Neural progenitor cell (in vitro differentiated cells): Measurements from ENCODE around the gene DOCK4. TPM values are rescaled to one million over a fixed set of nuclear protein-coding genes. Genes with fewer than 3 reads are reported as not detected.

ENCODE experiments used
- DNase-seq: peaks from one replicate; pipeline ENCODE4 v3.0.0-alpha.2; 2016; ENCODE audit warnings: low spot score
- H2AFZ ChIP-seq: fragments of 200-600 bp; sonication (generic); replicated peaks from 2 replicates; pipeline ENCODE4 v1.6.1; 2016; ENCODE audit warnings: antibody characterized with exemption
- H3F3A ChIP-seq: fragments of 200-600 bp; sonication (generic); 2 replicates; pipeline ENCODE4 v1.6.1; 2016; ENCODE audit warnings: antibody characterized with exemption, low read depth
- H3K27ac ChIP-seq: fragments of 200-600 bp; sonication (generic); 2 replicates; pipeline ENCODE4 v1.5.1; 2016; ENCODE audit warnings: mild to moderate bottlenecking
- H3K27me3 ChIP-seq: fragments of 200-600 bp; sonication (generic); 2 replicates; pipeline ENCODE4 v1.6.1; 2016; ENCODE audit warnings: mild to moderate bottlenecking, moderate library complexity
- H3K36me3 ChIP-seq: fragments of 200-600 bp; sonication (generic); 2 replicates; pipeline ENCODE4 v1.5.1; 2016
- H3K4me1 ChIP-seq: fragments of 200-600 bp; sonication (generic); 2 replicates; pipeline ENCODE4 v1.6.1; 2016; ENCODE audit warnings: mixed run types
- H3K4me2 ChIP-seq: fragments of 200-600 bp; sonication (generic); 2 replicates; pipeline ENCODE4 v1.6.1; 2016
- H3K4me3 ChIP-seq: fragments of 200-600 bp; sonication (generic); 2 replicates; pipeline ENCODE4 v1.5.1; 2016
- H3K79me2 ChIP-seq: fragments of 200-600 bp; sonication (generic); 2 replicates; pipeline ENCODE4 v1.6.1; 2016; ENCODE audit warnings: low read depth
- H3K9ac ChIP-seq: fragments of 200-600 bp; sonication (generic); 2 replicates; pipeline ENCODE4 v1.6.1; 2016
- H3K9me3 ChIP-seq: fragments of 200-600 bp; sonication (generic); 2 replicates; pipeline ENCODE4 v1.5.1; 2016; ENCODE audit warnings: low read depth
- H4K20me1 ChIP-seq: fragments of 200-600 bp; sonication (generic); 2 replicates; pipeline ENCODE4 v1.6.1; 2016; ENCODE audit warnings: low read depth
- H3K27ac Mint-ChIP-seq: 3 replicates; pipeline ENCODE4 v1.8.0; 2021; ENCODE audit warnings: mixed read lengths
- H3K27me3 Mint-ChIP-seq: 2 replicates; pipeline ENCODE4 v1.8.0; 2022; ENCODE audit warnings: low read depth, mild to moderate bottlenecking, inconsistent platforms, moderate library complexity, mixed read lengths; ENCODE audit not compliant: insufficient read depth
- H3K36me3 Mint-ChIP-seq: 3 replicates; pipeline ENCODE4 v1.8.0; 2021; ENCODE audit warnings: mixed read lengths
- H3K4me1 Mint-ChIP-seq: 3 replicates; pipeline ENCODE4 v1.8.0; 2021; ENCODE audit warnings: mixed read lengths
- H3K4me3 Mint-ChIP-seq: 3 replicates; pipeline ENCODE4 v1.8.0; 2021; ENCODE audit warnings: mild to moderate bottlenecking, moderate library complexity, mixed read lengths
- H3K9me3 Mint-ChIP-seq: 3 replicates; pipeline ENCODE4 v1.8.0; 2020; ENCODE audit warnings: mixed read lengths
- EZH2 ChIP-seq: fragments of 200-600 bp; sonication (generic); IDR thresholded peaks from 2 replicates; pipeline ENCODE4 v1.6.1; 2017; ENCODE audit warnings: antibody characterized with exemption, mild to moderate bottlenecking, moderate library complexity
- EZH2phosphoT487 ChIP-seq: fragments of 200-600 bp; sonication (generic); IDR thresholded peaks from 2 replicates; pipeline ENCODE4 v1.6.1; 2017; ENCODE audit warnings: antibody characterized with exemption
- total RNA-seq: library from RNA; depleted of rRNA; stranded (reverse); fragments of >200 nt; gene quantifications from 2 replicates; pipeline ENCODE4 v1.2.3, GENCODE V29; 2015; ENCODE audit warnings: low replicate concordance
- TF ChIP-seq, protein P1 (sequence below): fragments of 200-600 bp; sonication (generic); IDR thresholded peaks from 2 replicates; pipeline ENCODE4 v1.5.1; 2017; ENCODE audit warnings: antibody characterized with exemption, mild to moderate bottlenecking

The DOCK4 gene
- total RNA-seq, 1 donor from 2014 or later, result 11.4 TPM

DNA sequence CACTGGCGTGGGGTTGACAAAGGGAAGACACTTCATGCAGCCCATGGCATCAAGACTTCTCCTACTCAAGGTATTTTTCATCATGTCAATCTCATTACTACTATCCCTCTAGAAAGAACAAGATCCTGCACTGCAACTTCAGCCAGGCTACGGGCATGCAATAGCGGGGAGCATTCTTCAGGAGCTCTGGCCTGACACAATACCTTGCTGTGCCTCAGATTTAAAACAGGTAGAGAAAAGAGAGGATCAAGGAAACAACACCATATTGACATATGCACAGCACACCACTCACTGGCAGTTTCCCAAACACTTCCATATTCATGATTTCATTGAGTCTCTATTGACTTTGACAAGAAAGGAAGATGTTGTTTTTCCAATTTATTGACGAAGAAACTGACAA is 51.5 kb downstream of the DOCK4 start:
- H4K20me1 ChIP-seq, result no peaks in the 10 kb centered on the region
- Mint-ChIP-seq H3K4me1 (peaks cover 17% of the 10 kb centered on the region), H3K36me3 (peaks cover 2% of the 10 kb centered on the region), H3K4me3 (no peak overlapping the region), H3K27ac (no peak overlapping the region), H3K9me3 (no peaks in the 10 kb centered on the region), H3K27me3 (peaks cover 2% of the 10 kb centered on the region)
- H3K9ac ChIP-seq, result no peak overlapping the region
- H3K9me3 ChIP-seq, result no peaks in the 10 kb centered on the region
- no peak overlapping the region for H3K27ac ChIP-seq
- TF ChIP-seq EZH2phosphoT487, result no peak
- TF ChIP-seq, protein P1, sequence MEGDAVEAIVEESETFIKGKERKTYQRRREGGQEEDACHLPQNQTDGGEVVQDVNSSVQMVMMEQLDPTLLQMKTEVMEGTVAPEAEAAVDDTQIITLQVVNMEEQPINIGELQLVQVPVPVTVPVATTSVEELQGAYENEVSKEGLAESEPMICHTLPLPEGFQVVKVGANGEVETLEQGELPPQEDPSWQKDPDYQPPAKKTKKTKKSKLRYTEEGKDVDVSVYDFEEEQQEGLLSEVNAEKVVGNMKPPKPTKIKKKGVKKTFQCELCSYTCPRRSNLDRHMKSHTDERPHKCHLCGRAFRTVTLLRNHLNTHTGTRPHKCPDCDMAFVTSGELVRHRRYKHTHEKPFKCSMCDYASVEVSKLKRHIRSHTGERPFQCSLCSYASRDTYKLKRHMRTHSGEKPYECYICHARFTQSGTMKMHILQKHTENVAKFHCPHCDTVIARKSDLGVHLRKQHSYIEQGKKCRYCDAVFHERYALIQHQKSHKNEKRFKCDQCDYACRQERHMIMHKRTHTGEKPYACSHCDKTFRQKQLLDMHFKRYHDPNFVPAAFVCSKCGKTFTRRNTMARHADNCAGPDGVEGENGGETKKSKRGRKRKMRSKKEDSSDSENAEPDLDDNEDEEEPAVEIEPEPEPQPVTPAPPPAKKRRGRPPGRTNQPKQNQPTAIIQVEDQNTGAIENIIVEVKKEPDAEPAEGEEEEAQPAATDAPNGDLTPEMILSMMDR, result no peak
- no peak for TF ChIP-seq EZH2
- H3K36me3 ChIP-seq, result no peaks in the 10 kb centered on the region
- no peak for DNase-seq
- no peak overlapping the region for H2AFZ ChIP-seq
- H3K27me3 ChIP-seq, result no peaks in the 10 kb centered on the region
- no peaks in the 10 kb centered on the region for H3F3A ChIP-seq
- H3K4me3 ChIP-seq, result no peak overlapping the region
- H3K4me1 ChIP-seq, result peaks cover under 1% of the 10 kb centered on the region
- no peak overlapping the region for H3K4me2 ChIP-seq
- H3K79me2 ChIP-seq, result no peaks in the 10 kb centered on the region

DNA sequence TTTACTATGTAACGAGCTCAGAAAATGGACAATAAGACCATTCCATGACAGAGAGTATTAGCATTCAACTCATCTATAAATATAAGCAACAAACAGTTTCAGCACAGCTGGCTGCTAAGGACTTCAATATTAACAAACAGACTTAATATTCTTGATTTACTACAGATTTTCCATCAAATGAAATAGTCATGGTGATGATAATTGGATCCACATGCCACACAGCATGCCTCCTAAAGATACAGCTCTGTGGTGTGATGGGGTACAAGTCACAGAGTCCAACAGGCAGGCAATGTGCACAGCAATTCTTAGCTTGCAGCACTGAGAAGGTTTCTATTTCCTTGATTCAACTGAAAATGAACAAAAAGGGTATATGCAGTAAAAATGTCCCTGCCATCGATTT is 54.0 kb downstream of the DOCK4 start:
- Histone ChIP-seq H3K4me1 (peaks cover 5% of the 10 kb centered on the region), H3K79me2 (no peaks in the 10 kb centered on the region), H3K27me3 (no peaks in the 10 kb centered on the region), H3F3A (no peaks in the 10 kb centered on the region), H4K20me1 (no peaks in the 10 kb centered on the region), H3K4me2 (no peak overlapping the region), H3K36me3 (no peaks in the 10 kb centered on the region), H3K9ac (no peak overlapping the region), H3K27ac (no peak overlapping the region), H3K9me3 (no peaks in the 10 kb centered on the region), H3K4me3 (no peak overlapping the region), H2AFZ (no peak overlapping the region)
- Mint-ChIP-seq H3K4me1 (peaks cover 21% of the 10 kb centered on the region), H3K36me3 (peaks cover 2% of the 10 kb centered on the region), H3K27me3 (peaks cover 2% of the 10 kb centered on the region), H3K27ac (no peak overlapping the region), H3K9me3 (no peaks in the 10 kb centered on the region), H3K4me3 (no peak overlapping the region)
- DNase-seq, result no peak
- TF ChIP-seq EZH2phosphoT487 (no peak), EZH2 (no peak)
- TF ChIP-seq, protein P1, result no peak

DNA sequence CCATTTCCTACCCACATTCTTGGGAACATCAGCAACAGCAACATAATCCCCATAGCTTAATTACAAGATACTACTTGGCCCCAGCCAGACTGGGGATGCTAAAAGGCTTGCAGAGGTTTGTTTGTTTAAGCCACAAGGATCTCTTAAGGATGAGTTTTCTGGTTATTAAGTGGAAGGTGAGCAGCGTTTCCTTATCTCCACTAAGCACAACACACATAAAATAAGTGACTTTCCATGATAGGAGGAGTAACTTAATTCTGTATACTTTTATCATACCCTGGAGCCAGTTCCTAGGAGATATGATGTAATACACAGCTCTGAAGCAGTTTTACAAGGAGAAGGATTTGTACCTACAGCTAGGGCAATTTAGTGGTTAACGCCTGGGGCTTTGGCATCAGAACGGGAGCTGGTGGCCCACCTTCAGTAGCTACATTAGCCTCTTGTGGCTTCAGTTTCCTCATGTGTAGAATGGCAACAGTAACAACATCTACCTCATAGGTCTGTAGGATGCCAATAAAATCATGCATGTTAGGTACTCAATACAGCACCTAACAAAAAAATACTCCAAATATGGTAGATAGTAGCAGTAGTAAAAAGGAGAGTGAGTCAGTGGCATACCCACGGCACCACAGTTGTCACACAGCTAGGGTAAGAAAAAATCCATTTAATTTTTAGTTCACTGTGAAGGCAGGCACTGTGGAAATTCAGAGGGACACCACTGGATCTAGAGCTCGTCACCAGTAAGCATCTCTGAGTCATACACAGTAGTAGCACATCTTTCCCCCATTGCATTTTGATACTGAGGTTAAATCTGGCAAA is 55.2 kb downstream of the DOCK4 start:
- H3K9ac ChIP-seq, result no peak overlapping the region
- Mint-ChIP-seq H3K27ac (no peak overlapping the region), H3K27me3 (peaks cover 2% of the 10 kb centered on the region), H3K4me1 (peaks cover 21% of the 10 kb centered on the region), H3K36me3 (peaks cover 2% of the 10 kb centered on the region), H3K4me3 (no peak overlapping the region), H3K9me3 (no peaks in the 10 kb centered on the region)
- no peak overlapping the region for H3K27ac ChIP-seq
- no peaks in the 10 kb centered on the region for H3K9me3 ChIP-seq
- H3K4me1 ChIP-seq, result peaks cover 5% of the 10 kb centered on the region
- H4K20me1 ChIP-seq, result no peaks in the 10 kb centered on the region
- H3K27me3 ChIP-seq, result no peaks in the 10 kb centered on the region
- TF ChIP-seq EZH2phosphoT487 (no peak), EZH2 (no peak)
- TF ChIP-seq, protein P1, result no peak
- H2AFZ ChIP-seq, result no peak overlapping the region
- DNase-seq, result no peak
- no peaks in the 10 kb centered on the region for H3K79me2 ChIP-seq
- no peak overlapping the region for H3K4me3 ChIP-seq
- H3K36me3 ChIP-seq, result no peaks in the 10 kb centered on the region
- no peak overlapping the region for H3K4me2 ChIP-seq
- no peaks in the 10 kb centered on the region for H3F3A ChIP-seq
